B cell (primary cell): ENCODE measurements around the gene CASTOR1. TPM values are rescaled to one million over a fixed set of nuclear protein-coding genes. Genes with fewer than 3 reads are reported as not detected.

Experiments used
- ATAC-seq: fragments of 200-7000 bp; cut with Tn5 transposase; one replicate; pipeline ENCODE4 v1.10.0; 2021; ENCODE audit warnings: low read depth, mild to moderate bottlenecking, moderate number of reproducible peaks, moderate library complexity
- CTCF ChIA-PET: fragments of 350-600 bp; sonication (Branson Sonifier 250); formaldehyde crosslinking; loops from one replicate; lab custom pipeline; 2021; ENCODE audit warnings: antibody characterized with exemption, inconsistent platforms; lab: Charles Lee
- POLR2A ChIA-PET: fragments of 350-600 bp; sonication (Branson Sonifier 250); formaldehyde crosslinking; loops from one replicate; lab custom pipeline; 2021; ENCODE audit warnings: antibody characterized with exemption; lab: Charles Lee
- DNase-seq: peaks from one replicate; pipeline ENCODE4 v3.0.0; 2013
- H2AFZ ChIP-seq: 2 replicates; pipeline ENCODE4 v1.6.1; 2012; ENCODE audit warnings: mild to moderate bottlenecking, low read depth, low read length; ENCODE audit not compliant: insufficient read depth, poor library complexity, severe bottlenecking
- H3K27ac ChIP-seq, 2 donors: 1 replicate in 1 of 2; 2 replicates in 1 of 2; pipeline ENCODE4 v1.5.1; 2012 to 2013; ENCODE audit warnings: low read length in 2 of 2, mild to moderate bottlenecking in 2 of 2, moderate library complexity in 1 of 2
- H3K27me3 ChIP-seq, 4 experiments: fragments of 200-600 bp in 1 of 4; sonication (generic) in 1 of 4; replicated peaks in 1 of 4; 1 replicate in 2 of 4; 2 replicates in 2 of 4; pipeline versions ENCODE4 v1.6.1 to v1.7.0; 2013 to 2016; ENCODE audit warnings: low read length in 3 of 4, mild to moderate bottlenecking in 2 of 4, mixed read lengths in 1 of 4, moderate library complexity in 1 of 4; ENCODE audit not compliant: insufficient read depth in 4 of 4, control insufficient read depth in 3 of 4; ENCODE audit errors: control extremely low read depth in 1 of 4
- H3K36me3 ChIP-seq, 2 experiments: replicated peaks in 1 of 2; 1 replicate in 1 of 2; 2 replicates in 1 of 2; pipeline versions ENCODE4 v1.6.1 to v1.7.1; 2013; ENCODE audit warnings: low read length in 1 of 2; ENCODE audit not compliant: insufficient read depth in 2 of 2, control insufficient read depth in 1 of 2; ENCODE audit errors: control extremely low read depth in 1 of 2, extremely low read depth in 1 of 2
- H3K4me1 ChIP-seq, 2 donors: fragments of 200-600 bp in 1 of 2; sonication (generic) in 1 of 2; 1 replicate in 1 of 2; 2 replicates in 1 of 2; pipeline versions ENCODE4 v1.5.1 to v1.6.1; 2013 to 2017; ENCODE audit warnings: low read length in 2 of 2; ENCODE audit not compliant: control insufficient read depth in 2 of 2, insufficient read depth in 2 of 2
- H3K4me2 ChIP-seq: replicated peaks from 2 replicates; pipeline ENCODE3; 2012; ENCODE audit warnings: mild to moderate bottlenecking, low read depth, low read length; ENCODE audit not compliant: poor library complexity, severe bottlenecking
- H3K4me3 ChIP-seq, 5 experiments: fragments of 200-600 bp in 1 of 5; sonication (generic) in 1 of 5; 1 replicate in 3 of 5; 2 replicates in 2 of 5; pipeline versions ENCODE4 v1.5.1 to v1.7.0; 2011 to 2016; ENCODE audit warnings: low read length in 4 of 5, mild to moderate bottlenecking in 4 of 5, low read depth in 2 of 5, control low read depth in 1 of 5, moderate library complexity in 1 of 5; ENCODE audit not compliant: insufficient read depth in 1 of 5; ENCODE audit errors: control extremely low read depth in 1 of 5, extremely low read depth in 1 of 5
- H3K79me2 ChIP-seq: fragments of 200-600 bp; sonication (generic); one replicate; pipeline ENCODE4 v1.6.0; 2016; ENCODE audit warnings: low read length; ENCODE audit not compliant: control insufficient read depth, insufficient read depth
- H3K9ac ChIP-seq: fragments of 200-600 bp; sonication (generic); 2 replicates; pipeline ENCODE4 v1.6.1; 2017; ENCODE audit warnings: mild to moderate bottlenecking, low read length, moderate library complexity
- H3K9me3 ChIP-seq, 3 donors: one replicate each; pipeline versions ENCODE4 v1.6.1 to v1.7.1; 2013; ENCODE audit warnings: low read length in 2 of 3; ENCODE audit not compliant: control insufficient read depth in 2 of 3, insufficient read depth in 1 of 3; ENCODE audit errors: control extremely low read depth in 1 of 3
- H4K20me1 ChIP-seq: 2 replicates; pipeline ENCODE4 v1.6.0; 2012; ENCODE audit warnings: mild to moderate bottlenecking, low read length; ENCODE audit not compliant: insufficient read depth, control insufficient read depth, poor library complexity, severe bottlenecking
- H3K27ac Mint-ChIP-seq: one replicate; pipeline ENCODE4 v1.8.0; 2021; ENCODE audit warnings: mixed read lengths
- H3K27me3 Mint-ChIP-seq: one replicate; pipeline ENCODE4 v1.8.0; 2021; ENCODE audit warnings: mixed read lengths
- H3K4me1 Mint-ChIP-seq: one replicate; pipeline ENCODE4 v1.8.0; 2021; ENCODE audit warnings: mixed read lengths
- H3K4me3 Mint-ChIP-seq: one replicate; pipeline ENCODE4 v1.8.0; 2021; ENCODE audit warnings: mixed read lengths
- H3K9me3 Mint-ChIP-seq: one replicate; pipeline ENCODE4 v1.8.0; 2022; ENCODE audit warnings: mixed read lengths; ENCODE audit not compliant: insufficient read depth
- CTCF ChIP-seq: fragments of 200-600 bp; IDR thresholded peaks from one replicate; pipeline ENCODE4 v1.8.0; 2022; ENCODE audit warnings: antibody characterized with exemption, mild to moderate bottlenecking
- EZH2 ChIP-seq: IDR thresholded peaks from 2 replicates; pipeline ENCODE4 v1.6.1; 2012; ENCODE audit warnings: borderline replicate concordance, low read depth, mild to moderate bottlenecking, moderate library complexity, low read length; ENCODE audit not compliant: insufficient read depth, poor library complexity, severe bottlenecking
- WGBS: methylation state at CpG from one replicate; pipeline ENCODE4 v1.1.5; 2013; ENCODE audit warnings: missing lambda C conversion rate; ENCODE audit not compliant: insufficient coverage; 5-methylcytosine and 5-hydroxymethylcytosine counted together
- intact Hi-C: fragments of 100-400 bp; cut with micrococcal nuclease; formaldehyde crosslinking; loops from one replicate; pipeline ENCODE4 v1.10.0; 2022
- polyA plus RNA-seq: library from polyadenylated mRNA; depleted of rRNA; stranded (reverse); fragments of >200 nt; gene quantifications from 2 replicates; pipeline ENCODE4 v1.2.3, GENCODE V29; 2012
- total RNA-seq, 2 donors: library from RNA; stranded (reverse); fragments of 120-200 nt in 1 of 2; gene quantifications; 1 replicate in 1 of 2; 2 replicates in 1 of 2; pipeline versions ENCODE4 v1.2.3 to v1.2.4, GENCODE V29; 2013 to 2022

Gene CASTOR1
- total and polyA plus RNA-seq, 2 donors (not counting 1 experiment from before 2014, with no cell fraction given): 16.3 to 18.4 TPM

GRCh38 chr22:30246814-30247376 lies 42.4 kb downstream of the CASTOR1 start:
- H3K79me2 ChIP-seq: no peaks in the 10 kb centered on the region
- POLR2A ChIA-PET: no interaction called here
- whole genome bisulfite sequencing: 6% methylated on average over 13 of the region's 15 CpGs

More at GRCh38 chr22:30246814-30247376, 42.4 kb downstream of the CASTOR1 start:
- Histone ChIP-seq H3K36me3 (no peaks in the 10 kb centered on the region), H3K9ac (peak overlapping the region; percentile 41), H3K4me2 (peak overlapping the region; percentile 88), H3K27ac (no peak overlapping the region), H3K27me3 (peaks cover 0 to 39% (median 19%) of the 10 kb centered on the region in 4 experiments), H3K4me3 (peak overlapping the region in 2 of 5 experiments; percentile 35 to 62), H4K20me1 (no peaks in the 10 kb centered on the region), H3K4me1 (peaks cover 14 to 20% of the 10 kb centered on the region in 2 donors), H3K9me3 (peaks cover 0 to 4% (median 0%) of the 10 kb centered on the region in 3 donors), H2AFZ (peak overlapping the region; percentile 84)
- DNase-seq: no peak
- ATAC-seq: no peak
- CTCF ChIA-PET: no interaction called here
- no peaks in the 10 kb centered on the region for H3K9me3 Mint-ChIP-seq
- peak overlapping the region; percentile 6 for H3K4me3 Mint-ChIP-seq
- peaks cover 48% of the 10 kb centered on the region for H3K27me3 Mint-ChIP-seq
- H3K27ac Mint-ChIP-seq: no peak overlapping the region
- H3K4me1 Mint-ChIP-seq: peaks cover 13% of the 10 kb centered on the region
- TF ChIP-seq EZH2 (no peak), CTCF (no peak)
- intact Hi-C loops: no loop called here
